CD4-positive, alpha-beta T cell treated with Interleukin-1 beta for 1 hour (primary cell): Measurements from ENCODE around the gene VPS18.

Source experiments
- DNase-seq, 2 donors: peaks; one replicate each; pipeline ENCODE4 v3.0.0-alpha.2; 2020 to 2022

Gene VPS18

GRCh38 chr15:40936709-40937666, 42.7 kb downstream of the VPS18 start:
- DNase-seq = no peak

- DNase-seq = no peak
These were observed 43.7 kb downstream of the VPS18 start for GRCh38 chr15:40937762-40938535.

GRCh38 chr15:40938536-40938870, 44.3 kb downstream of the VPS18 start:
- DNase-seq = no peak

- DNase-seq = no peak
These were observed 46.1 kb downstream of the VPS18 start for GRCh38 chr15:40940296-40940801.

DNA sequence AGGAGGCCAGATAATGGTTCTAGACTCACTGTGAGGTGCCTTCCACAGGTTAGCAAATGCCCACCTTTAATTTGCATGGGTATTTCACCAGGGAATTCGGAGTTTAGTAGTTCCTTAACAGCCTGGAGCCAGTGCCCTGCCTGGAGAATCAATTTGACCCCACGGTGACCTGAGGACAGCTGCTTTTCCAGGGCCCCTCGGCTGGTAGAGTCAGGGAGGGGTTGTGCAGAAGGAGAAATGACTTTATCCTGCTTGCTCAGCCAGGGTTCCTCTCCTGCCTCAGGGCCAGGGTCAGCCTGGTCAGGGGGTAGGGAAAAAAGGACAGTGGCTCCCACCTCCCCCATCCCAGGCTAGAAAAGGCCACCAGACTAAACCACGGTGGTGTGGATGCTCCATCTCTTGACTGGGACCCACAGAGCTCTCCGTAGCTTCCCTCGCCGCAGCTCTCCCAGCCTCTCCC, 46.8 kb downstream of the VPS18 start:
- DNase-seq = no peak

DNA sequence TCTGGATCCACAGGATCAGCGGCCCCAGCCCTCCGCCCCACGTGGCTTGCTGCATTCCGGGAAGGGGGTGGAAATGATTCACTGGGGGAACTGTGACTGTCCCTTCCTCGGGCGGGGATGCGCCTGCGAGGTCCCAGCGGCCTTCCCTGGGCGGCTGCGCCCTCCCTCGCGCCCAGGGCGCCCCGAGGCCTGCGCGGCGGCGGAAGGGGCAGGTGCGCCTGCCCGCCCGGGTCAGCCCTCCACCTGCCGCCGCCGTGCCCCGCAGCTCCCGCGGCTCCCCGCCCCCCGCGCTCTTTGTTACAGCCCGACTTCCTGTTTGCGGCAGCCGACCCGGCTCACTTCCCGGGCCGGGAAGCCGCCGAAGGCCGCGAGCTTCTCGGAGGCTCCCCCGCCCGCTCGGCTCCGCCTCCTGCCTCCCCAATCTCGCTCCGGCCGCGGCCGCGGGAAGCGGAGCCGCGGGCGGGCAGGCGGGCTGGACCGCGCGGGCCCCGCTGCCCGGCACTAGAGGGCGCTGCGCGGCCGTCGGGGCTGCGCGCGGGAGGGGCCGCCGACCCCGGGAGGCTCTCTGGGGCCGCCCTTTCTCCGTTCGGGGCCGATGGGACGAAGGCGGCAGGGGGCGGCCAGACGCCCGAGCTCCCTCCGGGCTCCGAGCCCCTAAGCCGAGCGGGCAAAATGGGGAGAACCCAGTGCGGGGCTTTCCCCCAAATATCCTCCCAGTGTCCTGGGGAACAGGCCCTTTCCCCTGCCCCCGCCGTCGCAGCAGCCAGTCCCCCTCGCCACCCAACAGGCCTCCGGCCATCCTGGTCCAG, 47.5 kb downstream of the VPS18 start:
- peak; percentile 71 to 74 for DNase-seq

- DNase-seq = no peak
These were observed 48.1 kb downstream of the VPS18 start for GRCh38 chr15:40942337-40942854.

- DNase-seq = no peak
These were observed 48.6 kb downstream of the VPS18 start for GRCh38 chr15:40942878-40943277.

GRCh38 chr15:40943764-40944365, 49.6 kb downstream of the VPS18 start:
- DNase-seq = no peak

DNA sequence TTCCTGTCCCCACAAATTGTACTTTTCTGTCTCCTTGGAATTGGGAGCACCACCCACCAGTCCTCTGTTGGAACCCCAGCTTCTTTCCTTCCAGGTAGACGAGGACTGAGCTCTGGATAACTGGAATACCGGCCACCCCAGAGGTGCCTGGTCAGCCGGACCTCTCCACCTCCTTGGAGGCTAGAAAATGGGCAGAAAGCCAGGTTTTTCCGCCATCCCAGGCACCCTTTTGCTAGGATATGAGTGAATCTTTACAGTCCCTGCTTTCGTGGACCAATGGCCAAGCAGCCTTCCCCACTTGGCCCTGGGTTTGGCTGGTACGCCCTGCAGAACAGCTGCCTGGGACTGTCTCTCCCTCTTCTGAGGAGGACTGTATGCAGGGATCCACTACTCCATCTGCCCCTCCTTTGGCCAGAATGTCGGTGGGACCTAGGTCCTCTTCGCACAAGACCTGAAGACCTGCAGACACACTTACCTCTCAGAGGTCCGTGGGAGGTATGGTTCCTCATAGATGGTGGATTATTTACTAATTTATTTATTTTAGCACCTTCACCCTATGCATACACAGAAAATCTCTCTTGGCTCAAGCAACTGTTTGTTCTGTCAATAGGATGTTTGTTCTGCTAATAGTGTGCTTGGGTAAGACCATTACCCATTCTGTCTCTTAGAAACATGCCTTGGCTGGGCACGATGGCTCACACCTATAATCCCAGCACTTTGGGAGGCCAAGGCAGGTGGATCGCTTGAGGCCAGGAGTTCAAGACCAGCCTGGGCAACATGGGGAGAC, 50.5 kb downstream of the VPS18 start:
- no peak for DNase-seq

- no peak for DNase-seq
These were observed 54.6 kb downstream of the VPS18 start for GRCh38 chr15:40948706-40949473.

GRCh38 chr15:40949756-40950207, 55.5 kb downstream of the VPS18 start:
- DNase-seq = no peak

- no peak for DNase-seq
These were observed 57.5 kb downstream of the VPS18 start for GRCh38 chr15:40951764-40952163.

- no peak for DNase-seq
These were observed 58.2 kb downstream of the VPS18 start for GRCh38 chr15:40952301-40952900.

DNA sequence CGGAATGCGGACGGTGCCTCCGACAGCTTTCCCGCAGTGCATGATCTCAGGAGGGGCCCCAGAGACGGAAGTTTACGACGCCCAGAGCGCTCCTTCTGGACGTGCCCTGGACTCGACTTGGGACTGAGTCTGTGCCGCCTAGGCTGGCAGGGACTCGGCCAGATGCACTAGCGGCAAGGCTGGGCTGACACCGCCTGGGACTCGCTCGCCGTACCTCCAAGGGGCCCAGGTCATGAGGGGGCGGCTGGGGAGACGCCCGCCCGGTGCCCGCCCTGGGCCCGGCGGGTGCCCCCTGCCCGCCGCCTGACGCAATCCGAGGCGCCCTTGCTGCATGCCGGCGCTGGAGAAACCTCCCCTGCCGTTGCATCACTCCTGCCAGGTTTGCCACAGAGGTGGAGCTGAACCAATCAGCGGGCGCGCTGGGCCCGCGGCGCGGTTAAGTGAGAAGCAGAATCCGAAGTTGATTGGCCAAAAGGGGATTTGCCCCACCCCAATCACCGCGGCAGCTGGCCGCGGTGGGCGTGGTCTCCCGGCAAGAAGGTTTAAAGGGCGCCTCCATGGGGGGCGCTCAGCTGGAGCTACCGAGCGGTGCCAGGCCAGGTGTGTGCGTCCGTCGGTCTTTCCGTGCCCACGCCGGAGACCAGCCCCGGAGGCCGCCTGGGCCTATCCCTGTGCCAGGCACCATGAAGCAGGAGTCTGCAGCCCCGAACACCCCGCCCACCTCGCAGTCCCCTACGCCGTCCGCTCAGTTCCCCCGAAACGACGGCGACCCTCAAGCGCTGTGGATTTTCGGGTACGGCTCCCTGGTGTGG, 58.9 kb downstream of the VPS18 start, which contains the start of gene CHAC1:
TSS of gene CHAC1 (plus strand) at position 571 of the 812 bp plus-strand sequence. CDS start at position 684, 113 bp downstream.
- DNase-seq = peak; percentile 96 to 97
